ENCODE results near the gene SNX4.
"Not testable (repeated sequence)": the region's sequence is repeated elsewhere in the genome, so short reads cannot be mapped to it uniquely, and the experiment has no call there.

Gene SNX4
- total RNA-seq = 17.3 to 22.5 (median 20.7) reads per million in 3 donors

GRCh38 chr3:125519678-125520562 is at the start of gene SNX4:
Gene SNX4 (minus strand): TSS chr3:125520202. CDS start chr3:125520172, 30 bp downstream.
- H3K4me1 ChIP-seq (ENCODE audit: control insufficient read depth, insufficient read depth, low read length, poor library complexity, severe bottlenecking) = peaks cover 11% of the 10 kb centered on the region

GRCh38 chr3:125556314-125556713 is 36.3 kb upstream of the SNX4 start:
- Histone ChIP-seq H3K27ac (ENCODE audit: insufficient read depth, low read length, poor library complexity, severe bottlenecking) (no peak overlapping the region), H3K27me3 (replicated peaks; ENCODE audit: control insufficient read depth, insufficient read depth, low read length, poor library complexity, severe bottlenecking) (no peaks in the 10 kb centered on the region), H3K36me3 (ENCODE audit: control insufficient read depth, insufficient read depth, low read length) (peaks cover 16% of the 10 kb centered on the region), H3K9me3 (ENCODE audit: control insufficient read depth, low read length) (no peaks in the 10 kb centered on the region), H3K4me1 (ENCODE audit: control insufficient read depth, insufficient read depth, low read length, poor library complexity, severe bottlenecking) (no peaks in the 10 kb centered on the region), H3K4me3 (ENCODE audit: insufficient read depth, low read depth, low read length, poor library complexity, severe bottlenecking) (no peak overlapping the region)
- no peak for DNase-seq

More at GRCh38 chr3:125519678-125520562, at the start of gene SNX4:
- Histone ChIP-seq H3K36me3 (ENCODE audit: control insufficient read depth, insufficient read depth, low read length) (peaks cover 4% of the 10 kb centered on the region), H3K27ac (ENCODE audit: insufficient read depth, low read length, poor library complexity, severe bottlenecking) (peak within 1 kb of the TSS; percentile 63), H3K27me3 (replicated peaks; ENCODE audit: control insufficient read depth, insufficient read depth, low read length, poor library complexity, severe bottlenecking) (no peaks in the 10 kb centered on the region), H3K9me3 (ENCODE audit: control insufficient read depth, low read length) (no peaks in the 10 kb centered on the region), H3K4me3 (ENCODE audit: insufficient read depth, low read depth, low read length, poor library complexity, severe bottlenecking) (peak within 1 kb of the TSS; percentile 77)
- peak; percentile 73 to 82 (median 79) for DNase-seq

GRCh38 chr3:125552401-125552800 is 32.4 kb upstream of the SNX4 start:
- Histone ChIP-seq H3K27me3 (replicated peaks; ENCODE audit: control insufficient read depth, insufficient read depth, low read length, poor library complexity, severe bottlenecking) (no peaks in the 10 kb centered on the region), H3K27ac (ENCODE audit: insufficient read depth, low read length, poor library complexity, severe bottlenecking) (no peak overlapping the region), H3K9me3 (ENCODE audit: control insufficient read depth, low read length) (no peaks in the 10 kb centered on the region), H3K36me3 (ENCODE audit: control insufficient read depth, insufficient read depth, low read length) (peaks cover 7% of the 10 kb centered on the region), H3K4me3 (ENCODE audit: insufficient read depth, low read depth, low read length, poor library complexity, severe bottlenecking) (no peak overlapping the region), H3K4me1 (ENCODE audit: control insufficient read depth, insufficient read depth, low read length, poor library complexity, severe bottlenecking) (no peaks in the 10 kb centered on the region)
- no peak for DNase-seq

GRCh38 chr3:125528920-125529319 is 8.9 kb upstream of the SNX4 start:
- DNase-seq = no peak
- Histone ChIP-seq H3K4me3 (ENCODE audit: insufficient read depth, low read depth, low read length, poor library complexity, severe bottlenecking) (no peak overlapping the region), H3K4me1 (ENCODE audit: control insufficient read depth, insufficient read depth, low read length, poor library complexity, severe bottlenecking) (no peaks in the 10 kb centered on the region), H3K36me3 (ENCODE audit: control insufficient read depth, insufficient read depth, low read length) (peaks cover 6% of the 10 kb centered on the region), H3K27me3 (replicated peaks; ENCODE audit: control insufficient read depth, insufficient read depth, low read length, poor library complexity, severe bottlenecking) (no peaks in the 10 kb centered on the region), H3K9me3 (ENCODE audit: control insufficient read depth, low read length) (no peaks in the 10 kb centered on the region), H3K27ac (ENCODE audit: insufficient read depth, low read length, poor library complexity, severe bottlenecking) (no peak overlapping the region)

- no peak for DNase-seq
- Histone ChIP-seq H3K4me1 (ENCODE audit: control insufficient read depth, insufficient read depth, low read length, poor library complexity, severe bottlenecking) (no peaks in the 10 kb centered on the region), H3K4me3 (ENCODE audit: insufficient read depth, low read depth, low read length, poor library complexity, severe bottlenecking) (no peak overlapping the region), H3K27me3 (replicated peaks; ENCODE audit: control insufficient read depth, insufficient read depth, low read length, poor library complexity, severe bottlenecking) (no peaks in the 10 kb centered on the region), H3K9me3 (ENCODE audit: control insufficient read depth, low read length) (no peaks in the 10 kb centered on the region), H3K27ac (ENCODE audit: insufficient read depth, low read length, poor library complexity, severe bottlenecking) (no peak overlapping the region), H3K36me3 (ENCODE audit: control insufficient read depth, insufficient read depth, low read length) (peaks cover 6% of the 10 kb centered on the region)
Measured at GRCh38 chr3:125525153-125525552, 5.2 kb upstream of the SNX4 start.

- H3K36me3 ChIP-seq (ENCODE audit: control insufficient read depth, insufficient read depth, low read length); DNase-seq; H3K9me3 ChIP-seq (ENCODE audit: control insufficient read depth, low read length); H3K27me3 ChIP-seq (replicated peaks; ENCODE audit: control insufficient read depth, insufficient read depth, low read length, poor library complexity, severe bottlenecking): not testable (repeated sequence)
- H3K4me3 ChIP-seq (ENCODE audit: insufficient read depth, low read depth, low read length, poor library complexity, severe bottlenecking) = peak overlapping the region; percentile 77
- H3K4me1 ChIP-seq (ENCODE audit: control insufficient read depth, insufficient read depth, low read length, poor library complexity, severe bottlenecking) = peaks cover 11% of the 10 kb centered on the region
- H3K27ac ChIP-seq (ENCODE audit: insufficient read depth, low read length, poor library complexity, severe bottlenecking) = peak overlapping the region; percentile 63
Measured at GRCh38 chr3:125520563-125520919, 539 bp upstream of the SNX4 start.

GRCh38 chr3:125515421-125515820 is 4.6 kb downstream of the SNX4 start:
- no peak overlapping the region for H3K27ac ChIP-seq (ENCODE audit: insufficient read depth, low read length, poor library complexity, severe bottlenecking)
- H3K27me3 ChIP-seq (replicated peaks; ENCODE audit: control insufficient read depth, insufficient read depth, low read length, poor library complexity, severe bottlenecking) = no peaks in the 10 kb centered on the region
- H3K4me3 ChIP-seq (ENCODE audit: insufficient read depth, low read depth, low read length, poor library complexity, severe bottlenecking) = no peak overlapping the region
- H3K4me1 ChIP-seq (ENCODE audit: control insufficient read depth, insufficient read depth, low read length, poor library complexity, severe bottlenecking) = peaks cover 14% of the 10 kb centered on the region
- no peaks in the 10 kb centered on the region for H3K9me3 ChIP-seq (ENCODE audit: control insufficient read depth, low read length)
- H3K36me3 ChIP-seq (ENCODE audit: control insufficient read depth, insufficient read depth, low read length) = peaks cover 7% of the 10 kb centered on the region
- no peak for DNase-seq

GRCh38 chr3:125513490-125514115 is 6.4 kb downstream of the SNX4 start:
- Histone ChIP-seq H3K4me1 (ENCODE audit: control insufficient read depth, insufficient read depth, low read length, poor library complexity, severe bottlenecking) (peaks cover 5% of the 10 kb centered on the region), H3K4me3 (ENCODE audit: insufficient read depth, low read depth, low read length, poor library complexity, severe bottlenecking) (no peak overlapping the region), H3K27me3 (replicated peaks; ENCODE audit: control insufficient read depth, insufficient read depth, low read length, poor library complexity, severe bottlenecking) (no peaks in the 10 kb centered on the region), H3K27ac (ENCODE audit: insufficient read depth, low read length, poor library complexity, severe bottlenecking) (no peak overlapping the region), H3K9me3 (ENCODE audit: control insufficient read depth, low read length) (no peaks in the 10 kb centered on the region), H3K36me3 (ENCODE audit: control insufficient read depth, insufficient read depth, low read length) (peaks cover 7% of the 10 kb centered on the region)
- DNase-seq = no peak

GRCh38 chr3:125512135-125512920 is 7.7 kb downstream of the SNX4 start:
- no peaks in the 10 kb centered on the region for H3K9me3 ChIP-seq (ENCODE audit: control insufficient read depth, low read length)
- H3K4me3 ChIP-seq (ENCODE audit: insufficient read depth, low read depth, low read length, poor library complexity, severe bottlenecking) = no peak overlapping the region
- H3K27ac ChIP-seq (ENCODE audit: insufficient read depth, low read length, poor library complexity, severe bottlenecking) = no peak overlapping the region
- peaks cover 7% of the 10 kb centered on the region for H3K36me3 ChIP-seq (ENCODE audit: control insufficient read depth, insufficient read depth, low read length)
- H3K4me1 ChIP-seq (ENCODE audit: control insufficient read depth, insufficient read depth, low read length, poor library complexity, severe bottlenecking) = peaks cover 3% of the 10 kb centered on the region
- H3K27me3 ChIP-seq (replicated peaks; ENCODE audit: control insufficient read depth, insufficient read depth, low read length, poor library complexity, severe bottlenecking) = no peaks in the 10 kb centered on the region
- DNase-seq = no peak
